DMS53 treated with DMSO at 0.1 percent for 48 hours (cell line): ENCODE data around the gene SLC46A2.

Source experiments
- DNase-seq: peaks from one replicate; lab custom pipeline; 2025; ENCODE audit not compliant: unreplicated experiment; lab: John Stamatoyannopoulos, UW

Gene SLC46A2, protein sequence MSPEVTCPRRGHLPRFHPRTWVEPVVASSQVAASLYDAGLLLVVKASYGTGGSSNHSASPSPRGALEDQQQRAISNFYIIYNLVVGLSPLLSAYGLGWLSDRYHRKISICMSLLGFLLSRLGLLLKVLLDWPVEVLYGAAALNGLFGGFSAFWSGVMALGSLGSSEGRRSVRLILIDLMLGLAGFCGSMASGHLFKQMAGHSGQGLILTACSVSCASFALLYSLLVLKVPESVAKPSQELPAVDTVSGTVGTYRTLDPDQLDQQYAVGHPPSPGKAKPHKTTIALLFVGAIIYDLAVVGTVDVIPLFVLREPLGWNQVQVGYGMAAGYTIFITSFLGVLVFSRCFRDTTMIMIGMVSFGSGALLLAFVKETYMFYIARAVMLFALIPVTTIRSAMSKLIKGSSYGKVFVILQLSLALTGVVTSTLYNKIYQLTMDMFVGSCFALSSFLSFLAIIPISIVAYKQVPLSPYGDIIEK

DNA sequence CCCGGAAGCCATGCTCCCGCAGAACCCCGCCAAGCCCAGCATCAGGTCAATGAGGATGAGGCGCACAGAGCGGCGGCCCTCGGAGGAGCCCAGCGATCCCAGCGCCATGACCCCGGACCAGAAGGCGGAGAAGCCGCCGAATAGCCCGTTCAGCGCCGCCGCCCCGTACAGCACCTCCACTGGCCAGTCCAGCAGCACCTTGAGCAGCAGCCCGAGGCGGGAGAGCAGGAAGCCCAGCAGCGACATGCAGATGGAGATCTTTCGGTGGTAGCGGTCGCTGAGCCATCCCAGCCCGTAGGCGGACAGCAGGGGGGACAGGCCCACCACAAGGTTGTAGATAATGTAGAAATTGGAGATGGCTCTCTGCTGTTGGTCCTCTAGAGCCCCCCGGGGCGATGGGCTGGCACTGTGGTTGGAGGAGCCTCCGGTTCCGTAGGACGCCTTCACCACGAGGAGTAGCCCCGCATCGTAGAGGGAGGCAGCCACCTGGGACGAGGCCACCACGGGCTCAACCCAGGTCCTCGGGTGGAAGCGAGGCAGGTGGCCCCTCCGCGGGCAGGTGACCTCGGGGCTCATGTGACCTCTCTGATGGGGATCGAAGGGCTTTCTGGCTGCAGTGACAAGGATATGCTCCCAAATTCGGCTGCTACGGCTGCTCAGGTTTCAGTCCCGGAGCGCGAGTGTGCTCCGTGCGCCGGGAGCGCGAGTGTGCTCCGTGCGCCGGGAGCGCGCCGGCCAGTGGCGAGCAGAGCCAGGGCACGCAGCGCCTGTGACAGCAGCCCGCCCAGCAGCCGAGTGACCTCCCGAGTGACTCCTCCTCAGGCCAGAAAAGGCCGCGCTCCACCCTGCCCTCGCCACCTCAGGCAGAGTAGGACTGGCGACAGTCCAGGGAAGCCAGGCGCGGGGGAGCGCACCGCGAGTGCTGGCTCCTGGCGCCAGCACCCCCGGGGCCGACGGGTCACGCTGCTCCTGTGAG, at the start of gene SLC46A2:
Gene SLC46A2 (minus strand): TSS at position 771 of the 976 bp plus-strand sequence. CDS start 195 bp downstream, at position 576.
- DNase-seq, result no peak

GRCh38 chr9:112939418-112939817, 48.7 kb upstream of the SLC46A2 start:
- no peak for DNase-seq

DNA sequence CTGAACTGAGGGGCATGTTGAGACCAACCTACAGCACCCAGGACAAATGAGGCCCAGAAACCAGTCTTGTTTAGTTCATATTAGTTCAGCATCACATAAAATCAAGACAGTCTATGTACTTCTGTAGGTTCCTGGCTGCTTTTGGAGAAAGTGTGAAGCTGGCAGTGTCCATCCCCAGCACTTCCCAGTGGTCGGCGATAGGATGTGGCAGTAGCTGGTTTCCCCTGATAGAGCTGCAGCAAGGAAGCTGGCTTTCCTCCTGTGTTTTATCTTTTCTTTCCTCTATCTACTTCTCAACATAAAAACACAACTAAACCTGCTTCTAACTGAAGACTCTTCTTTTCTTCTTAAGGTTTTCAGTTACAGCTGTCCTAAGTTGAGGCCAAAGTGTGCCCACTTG, 43.0 kb upstream of the SLC46A2 start:
- DNase-seq, result no peak

DNA sequence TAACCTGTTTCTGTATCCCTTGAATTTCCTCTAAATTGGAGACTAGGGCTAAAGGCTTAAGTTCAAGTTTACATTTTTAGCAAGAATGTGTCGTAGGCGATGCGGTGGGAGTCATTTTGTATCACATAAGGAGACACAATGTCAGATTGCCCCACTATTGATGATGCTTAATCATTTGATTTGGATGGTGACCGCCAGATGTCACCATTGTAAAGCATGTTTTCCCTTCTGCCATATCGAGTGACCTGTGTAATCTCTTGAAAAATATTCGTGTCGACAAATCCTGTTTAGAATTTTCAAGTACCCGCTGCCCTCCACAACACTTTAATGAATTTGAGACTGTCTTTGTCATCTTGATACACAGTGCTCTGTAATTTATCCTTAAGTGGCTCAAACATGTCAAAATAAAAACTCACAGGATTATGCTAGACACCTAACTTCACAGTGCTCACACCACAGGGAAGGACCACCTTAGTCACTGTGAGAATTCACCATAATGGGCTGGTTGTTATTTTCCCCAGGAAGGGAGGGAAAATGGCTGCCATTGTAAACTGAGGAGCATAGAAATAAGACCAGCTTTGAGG, 34.5 kb upstream of the SLC46A2 start:
- DNase-seq, result peak; percentile 18

DNA sequence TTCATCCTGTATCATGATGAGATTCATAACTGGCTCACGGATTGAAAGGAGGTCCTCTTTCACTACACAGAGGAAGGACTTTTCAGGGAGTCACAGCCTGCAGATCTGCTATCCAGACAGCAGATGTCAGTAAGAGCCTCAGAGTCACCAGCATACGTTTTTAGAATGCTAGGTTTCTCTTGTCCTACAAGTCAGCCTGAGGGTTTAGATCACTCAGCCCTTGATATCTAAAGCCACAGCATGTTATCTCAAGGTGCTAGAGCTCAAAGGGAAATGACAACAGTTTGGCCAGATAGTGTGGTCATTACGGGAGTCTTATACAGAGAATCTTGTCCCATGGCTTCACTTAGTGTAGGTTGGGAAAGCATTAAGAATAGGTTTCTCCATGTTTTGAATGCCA, 30.9 kb upstream of the SLC46A2 start:
- DNase-seq, result peak; percentile 4

GRCh38 chr9:112917987-112918362, 27.3 kb upstream of the SLC46A2 start:
- DNase-seq, result no peak

DNA sequence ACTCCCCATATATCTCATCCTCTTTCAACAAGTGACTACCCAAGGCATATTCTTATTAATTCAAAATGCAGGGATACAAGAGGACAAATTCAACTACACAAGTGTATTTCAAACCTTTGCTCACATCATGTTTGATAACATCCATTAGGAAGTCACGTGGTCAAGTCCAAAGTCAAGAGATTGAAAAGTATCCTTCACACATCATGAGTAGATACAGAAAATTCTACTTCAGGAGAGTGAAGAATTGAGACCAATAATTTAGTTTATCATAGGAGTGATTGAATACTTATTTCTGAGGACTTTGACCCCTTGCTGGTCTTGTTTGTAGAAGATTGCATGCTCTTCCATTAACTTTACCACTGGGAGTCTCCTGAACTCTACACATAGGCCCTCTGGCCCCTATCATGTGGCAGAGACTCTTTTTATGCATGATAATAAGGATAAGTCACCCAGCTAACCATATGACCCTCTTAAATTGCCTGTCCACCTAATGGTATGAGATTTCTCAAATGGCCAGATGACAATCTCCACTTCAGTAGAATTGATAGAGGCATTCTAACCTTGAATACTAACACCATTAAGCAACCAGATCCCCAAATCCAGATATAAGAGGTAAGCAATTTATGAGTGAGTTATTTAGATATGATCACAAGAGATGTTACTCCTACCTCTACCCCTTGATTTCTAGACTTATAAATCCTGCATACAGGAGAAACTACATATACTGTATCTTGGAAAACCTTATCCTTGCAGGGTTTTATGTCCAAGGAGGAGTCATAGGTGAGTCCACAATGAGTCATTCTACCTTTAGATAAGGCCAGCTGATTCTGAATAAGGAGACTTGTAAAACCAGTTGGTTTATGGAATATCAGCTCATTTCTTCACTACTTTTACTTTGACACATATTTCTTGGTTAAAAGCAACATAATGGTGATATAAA, 26.6 kb upstream of the SLC46A2 start:
- DNase-seq, result no peak

- no peak for DNase-seq
Measured at GRCh38 chr9:112914524-112914923, 23.8 kb upstream of the SLC46A2 start.

- DNase-seq, result no peak
Measured at GRCh38 chr9:112913326-112913725, 22.6 kb upstream of the SLC46A2 start.

DNA sequence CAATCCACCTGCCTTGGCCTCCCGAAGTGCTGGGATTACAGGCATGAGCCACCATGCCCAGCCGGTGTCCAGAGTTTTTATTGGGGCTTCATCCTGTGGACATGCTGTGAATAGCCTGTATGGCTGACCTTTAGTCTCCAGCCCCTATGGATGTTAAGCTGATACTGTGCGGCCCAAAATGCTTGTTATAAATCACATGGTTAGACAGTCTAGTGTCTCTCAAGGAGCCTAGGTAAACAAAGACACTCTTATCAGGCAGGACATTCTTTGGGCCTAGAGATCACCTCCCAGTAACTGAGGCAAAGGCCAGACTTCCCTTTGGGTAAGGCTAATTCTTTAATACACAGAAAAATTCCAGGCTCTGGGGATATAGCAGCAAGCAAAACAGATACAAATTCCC, 22.0 kb upstream of the SLC46A2 start:
- no peak for DNase-seq

GRCh38 chr9:112911736-112912135, 21.1 kb upstream of the SLC46A2 start:
- DNase-seq, result no peak

DNA sequence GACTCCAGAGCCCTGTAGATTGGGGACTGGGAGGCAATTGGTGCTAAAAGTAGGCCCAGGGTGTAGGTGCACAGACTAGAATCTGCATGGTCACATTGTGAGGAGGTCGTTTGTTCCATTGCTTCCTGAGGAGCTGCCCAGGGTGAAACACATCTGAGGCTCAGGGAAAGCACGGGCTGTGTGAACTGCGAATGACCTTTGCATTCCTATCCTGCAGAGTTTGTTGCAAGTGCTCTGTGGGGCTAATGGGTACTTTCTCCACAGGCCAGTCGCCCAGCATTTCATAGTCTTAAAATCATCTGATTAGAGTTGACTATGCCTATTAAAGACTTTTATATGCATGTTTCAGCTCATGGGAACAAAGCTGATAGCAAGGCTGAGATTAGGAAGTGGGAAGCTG, 14.4 kb upstream of the SLC46A2 start:
- DNase-seq, result no peak

DNA sequence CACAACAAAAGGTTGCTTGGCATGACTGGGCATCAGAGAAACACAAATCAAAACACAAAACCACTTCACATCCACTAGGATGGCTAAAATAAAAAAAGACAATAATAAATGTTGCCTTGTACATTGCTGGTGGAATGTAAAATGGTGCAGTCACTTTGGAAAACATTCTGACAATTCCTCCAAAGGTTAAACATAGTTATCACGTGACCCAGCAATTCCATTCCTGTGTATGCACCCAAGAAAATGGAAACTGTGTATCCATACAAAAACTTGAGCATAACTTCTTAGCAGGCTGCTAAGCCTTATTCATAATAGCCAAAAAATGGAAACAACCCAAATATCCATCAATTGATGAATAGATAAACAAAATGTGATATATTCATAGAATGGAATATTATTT, 10.2 kb upstream of the SLC46A2 start:
- no peak for DNase-seq

DNA sequence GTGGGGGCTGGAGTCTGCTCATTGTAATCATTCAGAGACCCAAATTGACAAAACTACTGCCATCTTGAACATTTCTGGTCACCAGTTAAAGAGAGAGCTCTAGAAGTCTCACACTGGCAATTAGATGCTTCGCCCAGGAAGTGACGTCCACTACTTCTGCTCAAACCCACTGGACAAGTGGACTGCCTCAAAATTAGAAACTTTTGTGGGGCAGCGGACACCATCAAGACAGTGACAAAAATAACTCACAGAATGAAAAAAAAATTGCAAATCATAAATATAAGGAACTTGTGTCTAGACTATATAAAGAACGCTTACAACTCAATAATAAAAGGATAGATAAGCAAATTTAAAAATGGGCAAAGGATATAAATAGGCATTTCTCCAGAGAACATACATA, 9.8 kb upstream of the SLC46A2 start:
- no peak for DNase-seq

- DNase-seq, result no peak
Measured at GRCh38 chr9:112898872-112899311, 8.2 kb upstream of the SLC46A2 start.

DNA sequence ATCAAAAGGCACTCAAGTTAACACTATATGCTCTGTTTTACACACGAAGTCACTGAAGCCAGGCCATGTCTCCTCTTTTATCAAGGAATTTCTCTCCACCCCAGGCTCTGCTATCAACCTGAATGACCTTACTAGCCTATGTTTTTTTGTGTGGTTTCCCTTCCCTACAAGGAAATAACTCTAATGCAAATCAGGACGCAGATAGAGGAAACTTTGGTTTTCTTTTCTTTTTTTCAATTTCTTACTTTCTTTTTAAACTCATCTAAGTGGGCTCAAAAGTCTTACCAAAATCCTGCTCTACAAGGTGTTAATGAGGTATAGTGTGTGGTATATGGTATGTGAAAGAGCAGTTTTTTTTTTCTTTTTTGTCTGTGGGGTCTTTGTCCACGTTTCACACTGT, 5.5 kb upstream of the SLC46A2 start:
- DNase-seq, result no peak

- DNase-seq, result no peak
Measured at GRCh38 chr9:112894699-112895098, 4.0 kb upstream of the SLC46A2 start.

DNA sequence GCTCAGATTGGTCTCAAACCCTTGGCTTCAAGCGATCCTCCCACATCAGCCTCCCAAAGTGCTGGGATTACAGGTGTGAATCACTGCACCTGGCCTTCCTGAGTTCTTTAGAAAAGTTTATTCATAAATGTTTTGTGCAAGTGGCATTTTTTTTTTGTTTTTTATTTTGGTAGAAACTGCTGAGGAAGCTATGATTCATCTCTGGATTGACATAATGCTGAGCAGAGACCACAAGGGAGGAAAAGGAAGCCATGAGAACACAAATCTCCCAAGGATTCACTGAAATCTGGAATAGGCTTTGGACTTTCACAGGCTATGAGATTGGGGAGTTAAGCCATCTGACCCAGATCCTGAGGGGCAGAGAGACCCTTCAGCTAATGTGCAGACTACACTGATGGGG, 3.4 kb upstream of the SLC46A2 start:
- no peak for DNase-seq

DNA sequence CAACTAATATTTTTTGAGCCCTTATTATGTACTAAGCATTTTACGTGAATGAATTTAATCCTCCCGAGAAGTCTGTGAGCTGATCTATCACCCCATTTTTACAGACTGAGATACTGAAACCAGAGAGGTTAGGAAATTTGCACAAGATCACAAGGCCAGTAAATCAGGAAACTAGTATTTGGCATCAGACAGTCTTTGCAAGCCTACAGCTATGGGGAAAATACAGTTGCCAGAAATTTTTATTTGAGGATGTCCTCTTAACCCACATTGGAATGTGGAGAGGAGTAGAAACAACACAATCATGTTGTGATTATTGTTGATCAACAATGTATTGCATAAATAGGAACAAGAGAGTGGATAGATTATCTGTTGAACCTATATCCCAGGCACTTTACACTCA, 2.3 kb upstream of the SLC46A2 start:
- no peak for DNase-seq

DNA sequence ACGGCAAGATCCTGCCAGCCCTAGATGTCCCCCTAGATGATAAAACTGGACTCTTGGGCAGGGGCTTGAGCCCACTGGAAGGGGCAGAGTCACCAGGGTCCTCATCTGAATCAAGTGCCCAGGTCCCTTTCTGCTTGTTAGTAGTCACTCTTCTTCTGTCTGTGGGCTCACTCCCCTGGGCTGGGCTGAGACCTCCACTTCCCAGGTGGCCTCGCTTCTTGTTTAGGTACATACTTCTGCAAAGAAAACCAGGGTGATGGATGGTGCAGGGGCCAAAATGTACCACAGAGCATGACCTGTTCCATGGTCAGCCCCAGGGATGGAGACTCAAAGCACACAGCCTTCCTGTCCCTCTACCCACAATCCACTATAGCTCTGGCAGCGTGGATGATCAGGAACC, 845 bp upstream of the SLC46A2 start:
- DNase-seq, result no peak
